Stimulated activated CD8-positive, alpha-beta memory T cell treated with anti-CD3 and anti-CD28 coated beads, Interleukin-12 subunit alpha, Interleukin-12 subunit beta, amount 100 ng/mL, for 24 hours (primary cell): ENCODE data around the gene GPC3.
"Not testable (repeated sequence)": the region's sequence is repeated elsewhere in the genome, so short reads cannot be mapped to it uniquely, and the experiment has no call there.

ENCODE experiments used
- DNase-seq: peaks from one replicate; pipeline ENCODE4 v3.0.0-alpha.2; 2020; ENCODE audit errors: extremely low read depth

GPC3 gene

GRCh38 chrX:133771086-133771646 is 214.2 kb downstream of the GPC3 start:
- DNase-seq: no peak

GRCh38 chrX:133762976-133763548 is 222.3 kb downstream of the GPC3 start:
- DNase-seq: not testable (repeated sequence)

- no peak for DNase-seq
Observed at GRCh38 chrX:133754657-133755056, 230.7 kb downstream of the GPC3 start.

GRCh38 chrX:133749951-133750350 is 235.4 kb downstream of the GPC3 start:
- DNase-seq: no peak

GRCh38 chrX:133749370-133749769 is 236.0 kb downstream of the GPC3 start:
- DNase-seq: no peak

GRCh38 chrX:133747196-133747595 is 238.2 kb downstream of the GPC3 start:
- no peak for DNase-seq

- no peak for DNase-seq
Observed at GRCh38 chrX:133746593-133746992, 238.8 kb downstream of the GPC3 start.

- DNase-seq: no peak
Observed at GRCh38 chrX:133745349-133745748, 240.0 kb downstream of the GPC3 start.

GRCh38 chrX:133742602-133743305 is 242.6 kb downstream of the GPC3 start:
- no peak for DNase-seq

- DNase-seq: no peak
Observed at GRCh38 chrX:133741303-133741702, 244.1 kb downstream of the GPC3 start.

GRCh38 chrX:133726642-133727041 is 258.8 kb downstream of the GPC3 start:
- no peak for DNase-seq

- DNase-seq: no peak
Observed at GRCh38 chrX:133726211-133726630, 259.2 kb downstream of the GPC3 start.

GRCh38 chrX:133723930-133724329 is 261.5 kb downstream of the GPC3 start:
- DNase-seq: no peak

- no peak for DNase-seq
Observed at GRCh38 chrX:133722756-133723155, 262.6 kb downstream of the GPC3 start.

GRCh38 chrX:133720269-133720668 is 265.1 kb downstream of the GPC3 start:
- DNase-seq: not testable (repeated sequence)

GRCh38 chrX:133715715-133716114 is 269.7 kb downstream of the GPC3 start:
- no peak for DNase-seq

GRCh38 chrX:133709501-133709900 is 275.9 kb downstream of the GPC3 start:
- no peak for DNase-seq

GRCh38 chrX:133706890-133707289 is 278.5 kb downstream of the GPC3 start:
- no peak for DNase-seq

GRCh38 chrX:133702230-133702629 is 283.2 kb downstream of the GPC3 start:
- no peak for DNase-seq

GRCh38 chrX:133699023-133699728 is 286.2 kb downstream of the GPC3 start:
- DNase-seq: no peak

GRCh38 chrX:133698298-133698697 is 287.1 kb downstream of the GPC3 start:
- no peak for DNase-seq

GRCh38 chrX:133697656-133698055 is 287.7 kb downstream of the GPC3 start:
- DNase-seq: no peak
